Hematopoietic multipotent progenitor cell treated with erythropoietin and hydrocortisone succinate and interleukin-3 and kit ligand, for 8 days (in vitro differentiated cells): ENCODE data around the gene TMEM129.

Experiments
- DNase-seq: peaks from one replicate; pipeline ENCODE4 v3.0.0-alpha.2; 2015

The TMEM129 gene

GRCh38 chr4:1721003-1721665 lies at the start of gene TMEM129, which contains the start of gene TACC3:
TSS of gene TMEM129 (minus strand) at chr4:1721323. CDS start at chr4:1720837, 486 bp downstream.
TSS of gene TACC3 (plus strand) at chr4:1721521. CDS start at chr4:1723422, 1,901 bp downstream.
- peak; percentile 96 for DNase-seq

DNA sequence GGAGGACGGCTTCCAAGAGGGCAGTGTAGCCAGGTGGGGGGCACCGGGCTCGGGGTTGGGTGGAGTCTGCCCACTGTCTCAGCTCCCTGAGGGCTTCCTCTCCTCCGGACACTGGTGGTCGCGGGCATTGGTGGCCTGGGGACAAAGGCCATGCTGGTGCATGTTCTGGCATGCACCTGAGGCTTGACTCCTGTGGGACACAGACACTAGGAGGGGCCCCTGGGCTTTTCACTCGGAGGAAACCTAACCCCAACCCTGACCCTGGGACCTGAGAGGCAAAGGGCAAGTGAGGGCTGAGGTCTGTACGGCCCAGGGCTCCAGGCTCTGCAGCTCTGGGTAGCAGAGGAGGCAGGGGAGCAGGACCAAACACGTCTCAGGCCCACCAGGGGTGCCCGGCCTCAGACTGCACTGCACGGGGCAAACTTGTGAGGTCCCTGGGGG lies 49.7 kb upstream of the TMEM129 start:
- no peak for DNase-seq

DNA sequence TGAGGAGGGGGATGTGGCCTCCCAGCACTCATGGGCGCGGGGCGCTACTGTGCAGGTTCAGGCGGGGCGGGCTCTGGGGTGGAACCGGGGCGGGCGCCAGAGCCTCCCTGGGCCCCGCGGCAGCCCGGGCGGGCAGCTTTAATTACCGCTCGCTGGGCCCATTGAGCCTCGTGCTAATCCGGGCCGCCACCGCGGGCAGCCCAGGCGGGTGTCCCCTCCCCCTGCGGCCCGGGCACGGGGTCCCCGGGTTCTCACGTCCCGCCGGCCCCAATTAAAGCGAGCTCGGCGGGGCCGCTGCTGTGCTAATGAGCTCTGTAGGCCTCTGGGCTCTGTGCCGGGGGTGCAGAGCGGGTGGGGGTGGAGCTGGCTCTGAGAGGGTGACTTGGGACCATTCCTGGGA lies 49.1 kb upstream of the TMEM129 start:
- DNase-seq: no peak

DNA sequence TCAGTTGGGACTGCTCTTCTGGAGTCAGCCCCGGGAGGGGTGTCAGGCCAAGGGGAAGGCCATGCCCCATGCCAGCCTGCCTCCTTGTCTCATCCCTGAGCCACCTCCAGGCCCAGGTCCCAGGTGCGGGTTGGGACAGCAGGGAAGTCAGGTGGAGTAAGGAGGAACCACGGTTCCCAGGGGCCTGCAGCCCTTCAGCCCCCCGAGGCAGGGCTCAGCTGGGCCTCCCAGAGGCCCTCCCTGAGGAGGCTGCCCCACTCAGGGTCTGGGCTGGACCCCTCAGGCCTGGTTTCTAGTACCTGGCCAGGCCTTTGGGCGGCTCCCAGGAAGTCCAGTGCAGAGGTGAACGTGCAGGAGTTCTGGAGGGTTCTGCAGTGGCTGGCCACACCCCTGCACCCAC lies 48.6 kb upstream of the TMEM129 start:
- DNase-seq: no peak

DNA sequence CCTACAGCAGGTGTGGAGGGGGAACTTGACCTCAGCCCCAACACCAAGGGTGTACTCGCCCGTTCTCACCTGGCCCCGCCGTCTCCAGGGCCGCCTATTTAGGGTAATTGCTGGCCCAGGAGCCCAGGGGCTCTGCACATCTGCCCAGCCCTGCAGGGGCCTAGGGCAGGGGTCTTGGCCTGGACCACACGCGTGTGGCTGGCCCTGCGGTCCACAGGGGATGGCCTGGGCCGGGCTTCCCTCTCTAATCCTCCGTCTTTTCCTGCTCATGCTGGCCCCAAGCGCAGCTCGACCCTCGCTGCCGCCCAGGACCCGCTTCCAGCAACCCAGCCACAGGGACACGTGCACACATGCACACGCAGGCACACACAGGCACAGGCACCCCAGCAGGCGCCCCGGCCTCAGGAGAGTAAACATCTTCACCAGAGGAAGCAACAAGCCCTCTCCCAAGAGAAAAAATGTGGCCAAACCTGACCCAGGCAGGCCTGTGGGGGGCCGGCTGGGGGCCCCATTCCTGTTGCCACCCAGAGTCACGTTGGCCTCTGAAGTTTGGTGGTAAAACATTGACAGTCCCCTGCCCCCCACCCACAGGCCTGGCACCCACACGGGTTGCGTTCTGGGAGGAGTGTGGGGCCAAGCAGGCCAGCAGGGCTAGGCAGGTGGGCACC lies 47.4 kb upstream of the TMEM129 start:
- DNase-seq: no peak

- DNase-seq: peak; percentile 31
These were observed 46.7 kb upstream of the TMEM129 start for GRCh38 chr4:1767770-1768366.

GRCh38 chr4:1767061-1767769 lies 46.1 kb upstream of the TMEM129 start:
- DNase-seq: no peak

DNA sequence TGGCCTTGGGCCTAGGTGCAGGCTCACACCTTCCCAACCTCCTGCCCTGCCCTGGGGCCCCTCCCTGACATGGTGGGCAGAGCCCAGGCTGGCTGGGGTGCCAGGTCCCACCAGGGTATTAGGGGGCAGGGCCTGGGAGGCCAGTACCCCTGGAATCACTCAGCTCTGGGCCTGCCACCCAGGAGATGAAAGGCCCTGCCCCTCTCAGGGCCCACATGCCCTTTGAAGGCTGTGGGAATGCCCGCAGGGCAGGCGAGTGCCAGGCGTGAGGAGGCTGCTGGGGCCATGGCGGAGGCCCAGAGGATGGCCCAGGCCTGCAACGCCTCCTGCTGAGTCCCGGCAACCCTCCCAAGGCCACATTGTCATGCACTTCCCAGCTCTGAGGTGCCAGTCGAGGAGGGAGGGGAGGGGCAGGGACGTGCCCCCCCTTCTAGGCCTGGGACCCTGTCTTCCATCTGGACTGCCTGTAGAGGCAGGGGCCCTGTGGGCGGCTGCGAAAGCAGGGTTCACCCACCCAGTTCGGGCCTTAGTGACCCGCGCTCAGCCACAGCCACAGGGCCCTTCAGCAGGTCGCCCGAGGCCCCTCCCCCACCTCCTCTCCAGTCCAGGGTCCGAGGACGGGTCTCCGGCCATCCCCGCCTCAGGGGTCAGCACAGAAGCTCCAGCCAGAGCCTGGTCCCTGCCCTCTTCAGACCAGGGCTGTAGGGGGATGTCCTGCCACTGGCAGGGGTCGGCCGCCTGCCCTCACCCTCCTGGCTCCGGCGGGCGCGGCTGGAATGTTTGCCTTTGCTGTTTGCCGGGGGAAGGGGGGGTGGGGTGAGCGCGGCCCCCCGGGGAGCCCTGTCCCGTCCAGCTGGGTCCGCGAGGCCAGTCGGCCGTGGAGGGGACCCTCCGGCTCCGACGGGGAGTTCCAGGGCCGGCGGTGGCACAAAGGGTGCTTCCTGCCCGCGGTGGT lies 45.3 kb upstream of the TMEM129 start:
- DNase-seq: no peak

DNA sequence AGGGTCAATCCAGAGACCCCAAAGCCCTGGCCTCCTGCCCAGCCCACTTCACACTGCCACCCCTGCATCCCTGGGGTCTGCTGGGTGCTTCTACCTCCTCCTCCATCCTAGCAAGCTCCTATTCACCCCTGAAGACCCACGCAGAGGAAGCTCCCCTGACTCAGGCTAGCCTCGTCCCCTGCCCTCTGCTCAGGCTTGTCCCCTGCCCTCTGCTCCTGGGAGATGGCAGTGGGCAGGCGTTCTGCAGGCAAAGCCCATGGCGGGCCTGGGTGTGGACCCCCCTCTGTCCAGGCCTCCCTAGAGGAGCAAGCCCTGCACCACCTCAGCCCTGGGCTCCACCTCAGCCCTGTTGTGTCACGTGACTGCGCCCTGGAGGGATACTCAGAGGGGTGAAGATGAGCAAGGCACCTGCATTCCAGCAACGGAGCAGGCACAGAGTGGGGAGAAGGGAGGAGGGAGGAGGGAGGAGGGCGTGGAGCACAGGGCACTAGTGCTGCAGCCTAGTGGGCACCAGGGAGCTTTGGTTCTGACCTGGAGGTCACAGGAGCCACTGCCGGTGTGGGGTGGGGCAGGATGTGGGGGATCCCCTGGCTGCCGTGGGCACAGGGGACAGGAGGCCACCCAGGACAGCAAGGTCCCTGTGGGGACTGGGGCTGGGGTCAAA lies 44.4 kb upstream of the TMEM129 start:
- no peak for DNase-seq

DNA sequence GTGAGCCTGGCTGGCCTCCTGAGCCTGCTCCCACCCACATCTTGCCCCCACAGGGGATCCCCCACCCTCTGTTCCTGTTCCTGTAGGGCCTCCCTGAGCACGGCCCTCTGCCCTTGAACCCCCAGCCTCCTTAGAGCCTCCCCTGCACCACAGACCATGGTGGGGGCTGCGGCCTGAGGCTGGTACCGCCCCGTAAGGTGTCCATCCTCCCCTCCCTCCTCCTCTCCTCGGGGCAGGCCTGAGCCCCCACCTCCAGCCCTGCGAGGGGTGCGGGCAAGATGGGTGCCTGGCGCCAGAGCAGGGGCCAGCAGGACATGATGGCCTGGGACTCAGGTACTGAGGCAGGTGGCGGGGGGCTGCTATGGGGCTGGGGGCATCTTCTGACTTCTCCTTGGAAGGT lies 43.5 kb upstream of the TMEM129 start:
- DNase-seq: no peak

DNA sequence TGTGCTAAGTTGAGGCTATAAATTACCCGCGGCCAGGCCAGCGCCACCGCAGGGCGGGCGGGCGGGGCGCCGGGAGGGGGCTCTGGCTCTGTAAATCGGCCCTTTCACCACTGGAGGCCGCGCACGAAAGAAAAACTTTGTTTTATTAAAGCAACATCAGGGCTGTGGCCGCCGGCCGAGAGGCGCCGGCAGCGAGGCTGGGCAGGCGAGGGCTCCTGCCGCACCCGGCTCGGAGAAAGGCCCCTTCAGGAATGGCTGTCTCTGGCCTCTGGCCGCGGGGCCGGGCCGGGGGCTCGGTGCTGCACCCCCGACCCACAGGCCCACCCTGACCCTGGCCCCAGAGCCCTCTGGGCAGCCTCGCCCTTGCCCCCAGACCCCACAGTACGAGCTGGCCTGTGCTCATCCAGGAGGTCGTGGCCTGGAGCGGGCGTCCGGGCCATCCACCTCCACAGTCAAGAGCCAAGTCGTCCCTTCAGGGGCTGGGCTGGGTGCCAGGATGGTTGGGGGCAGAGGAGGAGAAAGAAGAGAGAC lies 42.5 kb upstream of the TMEM129 start:
- DNase-seq: peak; percentile 51

DNA sequence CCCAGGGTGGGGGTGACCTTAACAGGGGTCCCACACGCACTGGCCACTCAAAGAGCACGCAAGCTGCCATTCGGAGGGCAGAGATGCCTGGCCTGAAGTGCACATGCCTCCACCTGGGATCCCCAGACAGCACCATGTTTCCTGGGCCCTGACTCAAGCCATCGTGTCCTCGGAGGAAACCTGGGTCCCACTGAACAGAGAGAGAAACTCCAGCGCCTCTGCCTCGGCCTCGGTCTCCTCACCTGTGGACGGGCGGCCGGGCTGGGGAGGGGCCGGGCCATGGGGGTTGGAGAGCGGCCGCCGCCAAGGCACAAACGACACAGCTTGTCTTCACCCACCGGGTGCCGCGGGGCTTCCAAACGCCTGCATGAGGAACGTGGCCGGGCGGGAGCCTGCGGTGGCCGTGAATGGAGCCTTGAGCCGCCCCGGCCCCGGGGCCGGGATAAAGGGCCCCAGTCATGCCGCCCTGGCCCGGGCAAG lies 42.0 kb upstream of the TMEM129 start:
- no peak for DNase-seq

DNA sequence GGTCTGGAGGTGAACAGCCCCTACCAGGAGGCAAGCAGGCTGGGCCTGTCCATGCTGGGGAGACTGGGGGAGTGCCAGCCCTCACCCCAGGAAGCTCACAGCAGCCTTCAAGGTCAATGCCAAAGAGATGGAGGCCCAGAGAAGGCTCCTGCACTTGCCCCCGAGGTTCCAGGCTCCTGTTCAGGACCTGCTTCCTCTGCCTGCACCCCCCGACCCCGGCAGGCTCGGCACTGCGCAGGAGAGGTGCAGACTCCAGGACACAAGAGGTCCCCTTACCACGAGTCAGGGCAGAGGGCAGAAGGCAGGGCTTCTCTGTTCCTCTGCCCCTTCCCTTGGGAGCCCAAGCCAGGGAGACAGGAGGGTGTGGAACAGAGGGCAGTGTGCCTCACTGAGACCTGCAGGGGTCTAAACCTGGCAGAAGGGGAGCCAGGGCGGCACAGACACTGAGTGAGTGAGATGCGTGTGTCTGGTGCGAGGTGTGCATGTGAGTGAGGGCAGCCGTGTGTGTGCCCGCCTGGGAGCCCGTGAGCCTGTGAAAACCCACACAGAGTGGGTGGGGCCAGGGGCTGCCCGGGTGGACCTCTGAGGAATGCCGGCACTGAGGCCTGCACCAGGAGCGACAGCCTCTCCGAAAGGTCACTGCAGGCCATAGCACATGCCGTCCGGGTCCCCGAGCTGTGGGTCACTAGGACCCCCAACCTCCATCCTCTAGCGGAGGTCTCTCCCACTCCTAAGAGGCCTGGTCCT lies 41.3 kb upstream of the TMEM129 start:
- no peak for DNase-seq

- no peak for DNase-seq
These were observed 40.1 kb upstream of the TMEM129 start for GRCh38 chr4:1761130-1761689.

GRCh38 chr4:1760521-1761071 lies 39.5 kb upstream of the TMEM129 start:
- no peak for DNase-seq

DNA sequence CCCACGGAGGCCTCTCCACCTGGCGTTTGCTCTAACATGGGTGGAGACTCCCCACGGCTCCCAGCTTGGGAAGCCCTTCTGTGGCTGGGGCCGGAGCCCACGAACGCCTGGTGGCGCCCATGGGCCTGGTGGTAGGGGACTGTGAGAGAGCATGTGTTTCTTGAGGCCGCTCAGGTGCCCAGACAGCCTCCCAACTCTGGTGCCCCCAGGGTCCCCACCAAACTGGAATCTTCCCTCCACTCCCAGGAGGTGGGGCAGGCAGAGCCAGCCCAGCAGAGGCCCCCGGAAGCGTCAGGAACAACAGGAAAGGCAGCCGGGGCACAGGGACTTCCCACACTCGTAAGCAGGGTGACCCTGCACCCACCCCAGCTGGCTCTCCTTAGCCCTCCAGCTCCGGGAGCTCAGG lies 38.7 kb upstream of the TMEM129 start:
- no peak for DNase-seq

GRCh38 chr4:1759170-1759817 lies 38.2 kb upstream of the TMEM129 start:
- no peak for DNase-seq

- DNase-seq: no peak
These were observed 37.4 kb upstream of the TMEM129 start for GRCh38 chr4:1758306-1759121.
